Omental fat pad (tissue), 4 donors: ENCODE results near the gene ELOVL2. TPM values are rescaled to one million over a fixed set of nuclear protein-coding genes. Genes with fewer than 3 reads are reported as not detected.

Experiments
- ATAC-seq: fragments of 150-250 bp; one replicate; pipeline ENCODE4 v1.9.1; 2016; ENCODE audit warnings: mild to moderate bottlenecking, moderate library complexity; ENCODE audit not compliant: low FRiP score
- DNase-seq: peaks from one replicate; pipeline ENCODE4 v3.0.0-alpha.2; 2019; ENCODE audit warnings: low spot score
- CTCF ChIP-seq, 3 donors: fragments of 450-650 bp; IDR thresholded peaks; one replicate each; pipeline ENCODE4 v1.5.1; 2016 to 2017; ENCODE audit warnings: antibody characterized with exemption in 3 of 3, mild to moderate bottlenecking in 3 of 3, moderate library complexity in 2 of 3
- total RNA-seq, 4 donors: library from RNA; depleted of rRNA; stranded (reverse); fragments of >200 nt; gene quantifications; one replicate each; pipeline ENCODE4 v1.1.0, GENCODE V29; 2016

Gene ELOVL2
- total RNA-seq, 4 donors from 2014 or later: 0.13 to 1.3 (median 0.63) TPM

- TF ChIP-seq CTCF (IDR thresholded peaks at IDR 0.05): no peak
- DNase-seq: no peak
- no peak for ATAC-seq
These were observed 635 bp upstream of the ELOVL2 start for GRCh38 chr6:11044712-11045167.

- ATAC-seq (peak; percentile 37), DNase-seq (no peak)
- no peak for TF ChIP-seq CTCF (IDR thresholded peaks at IDR 0.05)
These were observed 636 bp downstream of the ELOVL2 start for GRCh38 chr6:11043378-11043960.

- no peak for DNase-seq
- no peak for ATAC-seq
- TF ChIP-seq CTCF (IDR thresholded peaks at IDR 0.05): no peak
These were observed 1.2 kb downstream of the ELOVL2 start for GRCh38 chr6:11042750-11043377.

GRCh38 chr6:11042025-11042749, 1.9 kb downstream of the ELOVL2 start:
- TF ChIP-seq CTCF (IDR thresholded peaks at IDR 0.05): no peak
- no peak for DNase-seq
- ATAC-seq: no peak

- DNase-seq: no peak
- no peak for ATAC-seq
- TF ChIP-seq CTCF (IDR thresholded peaks at IDR 0.05): no peak
These were observed 4.0 kb downstream of the ELOVL2 start for GRCh38 chr6:11040134-11040533.

GRCh38 chr6:11039040-11039439, 5.1 kb downstream of the ELOVL2 start:
- ATAC-seq: no peak
- no peak for TF ChIP-seq CTCF (IDR thresholded peaks at IDR 0.05)
- DNase-seq: no peak
